Fibroblast of skin of left biceps (primary cell): ENCODE measurements around the gene CEP131.

Source experiments
- DNase-seq, 2 experiments: peaks; one replicate each; pipeline ENCODE4 v3.0.0-alpha.2; 2013; ENCODE audit warnings: low read depth in 2 of 2

The CEP131 gene

DNA sequence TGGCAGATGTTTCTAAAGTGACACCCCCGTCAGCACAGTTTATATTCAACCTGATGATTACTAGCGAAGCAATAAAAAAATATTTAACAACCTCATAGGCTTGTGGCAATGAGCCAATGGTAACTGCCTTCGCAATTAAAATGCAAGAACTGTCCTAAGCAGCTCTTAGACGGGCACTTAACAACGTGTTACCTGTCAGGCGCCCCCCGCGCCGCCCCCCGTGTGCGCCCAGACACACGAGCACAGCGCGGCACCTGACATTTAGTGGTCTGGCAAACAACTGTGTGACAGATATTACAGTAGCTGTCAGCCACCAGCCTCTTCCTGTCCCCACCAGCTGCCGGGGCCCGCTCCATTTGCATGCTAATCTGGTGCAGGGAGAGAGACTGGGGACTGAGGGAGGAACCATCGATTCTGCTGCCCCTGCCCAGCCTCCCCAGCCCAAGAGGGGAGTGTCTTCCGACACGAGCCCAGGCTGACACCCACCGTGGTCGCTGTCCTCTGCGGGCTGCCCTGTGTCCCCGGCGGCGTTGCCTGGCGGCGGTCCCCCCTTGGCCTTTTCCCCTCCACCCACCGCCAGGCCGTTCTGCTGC, 29.0 kb upstream of the CEP131 start:
- no peak for DNase-seq

DNA sequence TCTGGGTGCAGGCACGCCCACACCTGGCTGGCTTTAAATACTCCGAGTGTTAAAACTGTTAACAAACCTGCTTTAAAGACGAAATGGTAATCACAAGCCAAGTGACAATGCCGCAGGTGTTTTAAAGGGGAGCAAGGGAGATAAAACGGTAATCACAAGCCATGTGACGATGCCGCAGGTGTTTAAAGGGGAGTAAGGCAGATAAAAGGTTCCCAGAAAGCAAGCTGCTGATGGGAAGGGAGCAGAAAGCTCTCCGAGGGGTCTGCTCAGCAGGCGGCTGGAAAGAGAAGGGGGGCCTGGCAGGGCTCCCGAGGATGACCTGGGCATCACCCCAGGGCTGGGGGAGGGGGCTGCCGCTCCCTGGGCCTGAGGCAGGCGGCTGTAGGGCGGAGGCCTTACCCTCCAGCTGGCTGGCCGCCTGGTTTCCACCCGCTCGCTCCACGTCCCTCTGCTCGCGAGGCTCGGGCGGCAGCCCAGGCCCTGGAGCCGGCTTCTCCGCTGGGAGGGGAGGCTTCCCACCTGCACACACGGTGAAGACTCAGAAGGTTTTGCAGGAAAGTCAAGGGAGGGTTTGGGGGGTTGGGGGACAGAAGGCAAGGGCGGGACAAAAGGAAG, 28.4 kb upstream of the CEP131 start:
- DNase-seq, result no peak

DNA sequence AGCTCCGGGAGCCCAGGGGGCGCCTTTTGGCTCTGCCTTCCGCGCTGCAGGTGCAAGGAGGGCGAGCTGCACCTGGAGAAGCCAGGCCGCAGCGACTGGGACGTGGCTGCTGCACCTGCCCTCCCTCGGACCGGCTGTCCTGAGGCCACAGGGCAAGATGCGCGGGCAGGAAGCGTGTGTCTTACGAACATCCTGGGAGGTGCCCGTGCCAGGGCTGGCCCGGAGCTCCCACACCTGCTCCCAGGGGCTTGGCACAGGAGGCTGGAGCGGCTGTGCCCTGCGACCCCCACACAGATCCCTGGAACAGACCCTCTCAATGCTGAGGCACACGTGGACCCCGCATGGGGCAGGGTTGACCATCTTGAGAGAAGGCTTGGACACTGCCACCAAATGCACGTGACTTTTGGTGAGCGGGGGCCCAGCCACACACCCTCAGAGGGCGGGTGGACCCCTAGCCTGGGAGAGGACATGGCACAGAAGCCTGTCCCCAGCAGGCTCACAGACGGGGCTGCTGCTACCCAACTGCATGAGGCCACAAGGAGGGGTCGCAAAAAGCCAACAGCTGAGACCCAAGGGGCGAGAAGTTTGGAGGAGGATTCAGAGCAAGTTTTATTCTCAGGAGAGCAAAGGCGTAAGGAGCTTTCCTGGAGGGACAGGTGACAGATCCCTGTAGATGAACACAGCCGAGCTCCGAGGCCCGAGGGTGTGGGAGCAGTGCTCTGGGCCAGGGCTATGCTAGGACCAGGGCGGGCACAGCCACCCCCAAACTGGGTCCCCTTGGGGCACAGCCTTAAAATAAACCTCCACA, 27.7 kb upstream of the CEP131 start:
- no peak for DNase-seq

DNA sequence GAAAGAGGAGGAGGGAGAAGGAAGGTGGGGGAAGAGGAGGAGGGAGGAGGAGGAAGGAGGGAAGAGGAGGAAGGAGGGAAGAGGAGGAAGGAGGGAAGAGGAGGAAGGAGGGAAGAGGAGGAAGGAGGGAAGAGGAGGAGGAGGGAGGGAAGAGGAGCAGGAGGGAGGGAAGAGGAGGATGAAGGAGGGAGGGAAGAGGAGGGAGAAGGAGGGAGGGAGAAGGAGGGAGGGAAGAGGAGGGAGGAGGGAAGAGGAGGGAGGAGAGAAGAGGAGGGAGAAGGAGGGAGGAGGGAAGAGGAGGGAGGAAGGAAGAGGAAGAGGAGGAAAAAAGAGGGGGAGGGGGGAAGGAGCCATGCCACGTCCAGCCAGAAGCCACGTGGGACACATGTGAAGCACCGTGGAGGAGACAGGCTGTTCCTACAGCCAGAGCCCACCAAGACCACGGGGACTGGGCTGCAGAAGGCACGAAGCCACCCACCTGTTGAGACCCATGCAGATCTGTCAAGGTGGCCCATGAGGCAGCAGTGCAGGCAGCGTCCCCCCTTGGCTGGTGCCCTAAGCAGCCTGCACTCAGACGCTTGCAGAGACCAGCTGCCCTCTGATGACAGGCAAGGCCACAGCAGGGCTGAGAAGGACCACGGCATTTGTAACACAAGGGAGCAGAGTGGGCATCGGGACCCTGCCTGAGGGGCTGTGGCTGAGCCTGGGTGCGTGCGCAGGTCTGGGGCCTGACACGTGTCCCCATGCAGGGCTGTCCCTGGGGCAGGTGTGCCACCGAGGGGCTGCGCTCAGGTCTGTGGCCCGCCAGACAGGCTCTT, 26.7 kb upstream of the CEP131 start:
- no peak for DNase-seq

DNA sequence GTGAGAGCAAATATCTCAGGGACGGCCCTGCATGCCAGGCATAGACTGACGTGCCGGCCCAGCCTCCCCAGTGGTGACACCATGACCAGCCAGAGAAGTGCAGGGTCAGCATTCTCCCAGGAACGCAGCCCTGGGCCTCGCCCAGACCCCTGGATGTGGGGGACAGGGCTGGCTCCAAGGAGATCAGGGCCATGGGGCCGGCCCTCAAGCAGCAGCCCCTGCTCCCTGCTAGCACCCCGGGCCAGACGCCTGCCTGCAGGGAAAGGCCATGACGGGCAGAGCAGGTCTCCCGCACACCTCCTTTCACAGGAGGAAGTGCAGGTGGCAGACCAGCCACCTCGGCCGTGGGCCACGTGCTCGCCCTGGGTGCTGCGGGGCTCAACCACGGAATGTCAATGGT, 25.9 kb upstream of the CEP131 start:
- DNase-seq, result no peak

DNA sequence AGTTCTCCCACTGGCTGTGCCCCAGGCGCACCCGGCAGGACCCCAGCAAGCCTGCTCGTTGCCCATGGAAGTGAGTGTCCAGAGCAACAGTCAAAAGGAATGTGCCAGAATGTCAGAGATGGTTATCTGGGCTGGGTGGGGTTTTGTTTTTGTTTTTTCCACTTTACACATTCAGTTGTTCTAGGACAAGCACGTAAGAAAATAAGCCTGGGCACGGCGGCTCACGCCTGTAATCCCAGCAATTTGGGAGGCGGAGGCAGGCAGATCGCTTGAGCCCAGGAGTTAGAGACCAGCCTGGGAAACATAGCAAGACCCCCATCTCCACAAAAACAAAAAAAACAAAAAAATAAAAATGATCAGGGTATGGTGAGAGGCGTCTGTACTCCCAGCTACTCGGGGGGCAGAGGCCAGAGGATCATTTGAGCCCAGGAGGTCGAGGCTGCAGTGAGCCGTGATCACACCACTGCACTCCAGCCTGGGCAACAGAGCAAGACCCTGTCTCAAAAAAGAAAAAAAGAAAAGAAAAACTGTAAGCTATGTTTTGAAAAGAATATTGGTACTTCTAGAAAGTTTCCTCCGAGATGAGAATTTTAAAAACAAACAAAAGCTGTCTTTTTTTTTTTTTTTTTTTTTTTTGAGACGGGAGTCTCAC, 24.7 kb upstream of the CEP131 start:
- DNase-seq, result no peak

DNA sequence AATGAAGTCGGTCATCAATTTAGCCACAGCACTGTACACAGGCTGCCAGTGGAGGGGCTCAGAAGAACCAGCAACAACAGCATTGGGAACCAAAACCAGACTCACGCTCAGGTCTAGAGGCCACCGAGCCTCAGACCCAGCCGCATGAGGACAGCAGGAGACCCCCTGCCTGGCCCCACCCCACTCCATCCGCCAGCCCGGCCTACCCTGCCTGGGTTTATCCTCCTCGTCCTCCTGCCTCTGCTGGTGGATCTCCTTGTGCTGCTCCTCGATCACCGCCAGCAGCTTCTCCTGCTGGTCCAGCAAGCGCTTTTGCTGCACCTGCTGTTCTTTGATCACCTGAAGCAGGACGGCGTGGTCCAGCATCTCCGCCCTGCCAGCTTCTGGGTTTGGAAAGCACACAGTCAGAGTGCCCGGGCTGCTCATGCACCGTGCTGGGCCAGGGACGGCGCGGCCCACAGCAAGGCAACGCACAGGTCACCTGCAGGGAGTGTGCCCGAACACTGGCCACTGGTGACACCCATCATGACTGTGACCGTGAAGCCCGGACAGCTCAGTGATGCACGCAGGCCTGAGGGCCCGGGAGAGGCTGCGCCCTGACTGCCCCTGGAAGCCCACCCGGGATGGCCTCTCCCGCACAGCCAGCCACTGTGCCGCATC, 24.0 kb upstream of the CEP131 start:
- DNase-seq, result no peak

DNA sequence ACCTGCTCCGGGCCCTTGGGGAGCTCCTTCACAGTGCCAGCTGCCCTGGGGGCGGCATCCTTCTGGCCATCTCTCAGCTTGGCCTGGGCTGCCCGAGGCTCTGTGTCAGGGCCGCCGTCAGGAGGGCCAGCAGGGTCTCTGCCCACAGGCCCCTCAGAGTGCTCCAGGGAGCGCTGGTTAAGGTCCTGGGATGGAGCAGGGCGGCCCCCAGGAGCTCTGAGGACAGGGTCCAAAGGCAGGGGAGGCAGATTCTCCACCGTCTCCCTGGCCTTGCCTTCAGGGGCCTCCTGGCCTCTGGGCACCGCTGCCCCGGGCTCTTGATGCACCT, 23.5 kb upstream of the CEP131 start:
- no peak for DNase-seq

DNA sequence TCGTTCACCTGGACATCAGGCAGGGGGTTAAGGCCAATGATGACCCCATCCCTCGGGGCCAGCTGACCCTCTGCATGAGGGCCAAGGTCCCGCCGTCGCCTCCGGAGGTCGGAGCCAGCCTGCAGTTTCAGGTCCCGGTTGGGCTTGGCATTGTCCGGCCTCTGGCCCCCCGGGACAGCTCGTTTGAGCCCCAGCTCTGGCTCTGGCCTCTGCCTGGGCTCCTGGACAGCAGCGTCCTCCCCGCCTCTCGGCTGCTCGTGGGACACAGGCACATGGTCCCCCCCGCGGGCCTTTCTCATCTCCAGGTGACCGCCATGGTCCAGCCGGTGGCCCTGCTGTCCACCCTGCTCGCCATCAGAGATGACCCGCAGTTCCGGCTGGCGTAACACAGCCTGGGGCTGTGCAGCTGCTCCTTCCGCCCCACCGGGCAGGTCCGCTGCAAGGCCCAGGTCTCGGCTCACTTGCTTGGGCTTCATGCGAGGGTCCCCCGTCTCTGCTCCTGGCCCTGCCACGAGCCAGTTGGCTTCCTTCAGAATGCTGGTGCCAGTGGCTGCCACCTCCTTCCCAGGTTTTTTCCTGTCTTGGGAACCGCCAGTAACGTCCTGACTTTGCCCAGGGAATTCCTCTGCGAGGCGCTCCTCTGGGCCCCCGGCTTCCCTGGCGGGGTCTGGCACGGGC, 23.0 kb upstream of the CEP131 start:
- DNase-seq, result no peak

DNA sequence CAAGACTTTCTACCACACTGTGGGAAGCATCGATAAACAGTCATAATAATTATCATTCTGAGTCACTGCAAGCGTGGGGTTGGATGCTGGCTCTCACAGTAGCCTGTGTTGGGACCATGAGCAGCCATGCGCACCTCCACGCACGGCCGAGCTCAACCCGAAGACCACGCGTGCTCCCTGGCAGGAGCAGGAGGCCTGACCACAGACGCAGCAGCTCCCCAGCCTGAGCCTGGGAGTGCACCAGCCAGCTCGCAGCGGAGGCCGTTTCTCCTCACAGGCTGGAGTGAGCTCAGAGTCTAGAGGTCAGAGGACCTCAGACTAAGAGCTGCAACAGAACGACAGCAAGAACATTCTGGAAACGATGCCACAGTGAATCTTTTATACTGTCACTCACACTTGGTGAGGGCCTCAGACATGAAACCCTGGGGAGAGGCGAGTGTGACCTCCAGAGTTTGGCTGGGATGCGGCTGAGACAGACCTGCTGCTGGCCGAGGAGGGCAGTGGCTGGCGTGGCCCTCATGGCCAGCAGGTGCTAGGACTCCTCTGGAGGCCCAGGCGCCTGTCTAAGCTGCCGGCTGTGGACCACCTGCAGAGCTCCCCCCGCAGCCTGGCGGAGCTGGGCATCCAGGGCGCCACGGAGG, 22.4 kb upstream of the CEP131 start:
- no peak for DNase-seq

DNA sequence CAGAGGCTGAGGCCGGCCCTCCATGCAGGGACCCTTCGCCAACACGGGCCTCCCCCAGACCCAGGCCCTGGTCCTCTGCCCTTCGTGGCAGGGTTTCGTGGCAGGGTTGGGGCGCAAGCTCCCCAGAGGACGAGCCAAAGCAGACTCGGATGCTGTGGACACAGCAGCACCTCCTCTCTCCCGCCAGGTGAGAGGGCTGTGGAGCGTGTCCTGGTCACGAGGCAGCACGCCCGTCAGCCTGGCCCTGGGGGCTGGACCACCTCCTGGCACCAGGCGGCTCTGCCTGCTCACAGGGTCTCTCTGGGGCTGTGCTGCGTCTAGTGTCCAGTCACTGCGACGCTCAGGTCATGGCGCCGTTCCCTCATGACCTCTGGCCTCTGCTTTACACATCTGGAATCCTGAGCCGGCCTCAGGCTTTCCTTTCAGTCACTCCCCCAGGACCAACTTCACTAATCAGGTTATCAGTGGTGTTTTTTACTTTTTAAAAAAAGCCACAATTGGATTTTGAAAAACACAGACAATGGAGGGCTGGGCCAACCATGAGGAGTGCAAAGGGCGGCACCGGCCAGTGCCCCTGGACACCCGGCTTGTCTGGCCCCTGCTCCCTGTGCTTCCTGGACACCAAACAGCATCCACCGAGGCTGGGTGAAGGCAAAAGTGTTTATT, 21.7 kb upstream of the CEP131 start:
- no peak for DNase-seq

DNA sequence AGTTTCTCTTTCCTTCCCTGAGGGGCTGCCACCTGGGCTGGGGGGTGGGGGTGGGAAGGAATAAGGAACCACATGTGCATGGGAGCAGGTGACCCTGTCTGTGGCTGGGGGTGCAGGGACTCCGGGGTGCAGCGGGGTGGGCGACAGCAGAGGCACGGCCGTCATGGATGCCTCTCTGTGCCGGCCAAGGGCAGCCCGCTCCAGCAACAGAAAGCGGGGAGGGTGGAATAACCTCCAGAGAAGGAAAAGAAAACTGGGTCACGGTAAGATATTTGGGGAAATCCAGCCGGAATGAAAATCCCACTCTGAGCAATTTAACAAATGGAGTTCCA, 20.5 kb upstream of the CEP131 start:
- no peak for DNase-seq

DNA sequence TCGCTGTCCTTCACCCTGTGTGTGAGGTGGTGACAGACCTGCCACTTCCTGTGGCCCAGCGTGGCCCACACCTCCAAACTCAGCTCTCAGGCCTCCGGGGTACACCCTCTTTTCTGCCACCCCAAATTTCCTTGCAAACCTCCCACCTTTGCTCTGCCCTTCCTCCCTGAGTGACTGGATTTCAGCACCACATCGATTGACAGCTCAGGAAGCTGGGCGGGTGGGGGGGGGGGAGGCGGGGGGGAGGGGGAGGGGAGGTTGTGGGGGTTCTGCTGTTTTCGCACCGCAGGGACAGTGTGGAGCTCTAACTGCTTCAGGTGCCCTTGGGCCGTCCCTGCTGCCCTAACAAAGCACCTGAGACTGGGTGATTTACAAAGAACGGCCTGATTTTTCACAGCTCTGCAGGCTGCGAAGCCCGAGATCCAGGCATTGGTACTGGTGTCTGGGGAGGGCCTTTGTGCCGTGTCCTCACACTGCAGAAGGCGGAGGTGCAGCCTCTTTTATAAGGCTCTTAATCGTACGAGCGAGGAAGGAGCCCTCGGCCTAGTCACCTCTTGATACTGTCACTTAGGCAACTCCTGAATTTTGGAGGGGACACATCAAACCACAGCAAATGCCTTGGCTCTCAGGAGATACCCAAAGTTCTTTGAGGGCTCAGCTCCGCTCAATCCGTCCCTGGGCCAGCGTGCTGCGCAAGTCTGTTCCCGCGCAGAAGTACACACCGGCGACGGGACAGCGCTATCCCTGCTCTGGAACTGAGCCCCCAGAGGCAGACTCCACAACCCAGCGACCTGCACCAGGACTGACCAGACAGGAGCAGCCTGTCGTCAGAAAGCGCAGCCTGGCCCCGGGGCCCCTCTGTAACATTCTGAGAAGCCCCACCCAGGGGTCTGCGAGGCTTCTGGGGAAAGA, 19.9 kb upstream of the CEP131 start:
- DNase-seq, result no peak

DNA sequence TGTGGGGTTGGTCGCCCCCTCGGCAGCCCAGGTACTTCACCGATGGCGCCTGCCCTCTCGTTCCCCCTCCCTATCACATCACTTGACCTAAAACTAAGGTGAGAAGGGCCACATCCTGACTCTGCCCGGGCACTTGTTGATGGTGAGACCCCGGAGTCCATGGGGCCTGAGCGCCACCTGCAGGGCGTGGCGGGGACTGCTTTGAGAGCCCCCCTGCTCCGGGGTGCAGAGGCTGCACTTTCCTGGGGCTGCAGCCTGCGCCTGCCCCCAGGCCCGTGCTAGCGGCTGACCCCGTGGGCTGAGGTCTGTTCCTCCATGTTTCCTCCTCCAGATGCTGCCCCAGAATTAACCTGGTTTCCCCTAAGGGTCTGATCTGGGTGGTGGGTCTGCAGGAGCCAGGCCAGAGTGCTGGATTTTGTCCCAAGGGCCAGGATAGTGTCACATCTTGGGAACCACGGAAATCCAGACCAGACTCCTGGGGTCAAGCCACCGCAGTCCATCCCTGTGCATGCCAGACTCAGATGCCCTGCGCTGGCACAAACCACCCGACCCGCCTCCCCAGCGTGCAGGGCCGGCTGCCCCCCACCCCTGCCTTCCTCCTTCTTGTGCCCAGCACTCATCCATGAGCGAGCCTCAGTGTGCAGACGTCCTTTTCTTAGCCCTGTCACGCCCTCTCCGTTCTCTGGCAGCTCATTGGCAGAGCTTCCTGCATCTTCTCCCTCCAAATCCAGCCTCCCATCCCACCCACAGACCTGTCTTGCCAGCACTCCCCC, 19.1 kb upstream of the CEP131 start:
- DNase-seq, result no peak

DNA sequence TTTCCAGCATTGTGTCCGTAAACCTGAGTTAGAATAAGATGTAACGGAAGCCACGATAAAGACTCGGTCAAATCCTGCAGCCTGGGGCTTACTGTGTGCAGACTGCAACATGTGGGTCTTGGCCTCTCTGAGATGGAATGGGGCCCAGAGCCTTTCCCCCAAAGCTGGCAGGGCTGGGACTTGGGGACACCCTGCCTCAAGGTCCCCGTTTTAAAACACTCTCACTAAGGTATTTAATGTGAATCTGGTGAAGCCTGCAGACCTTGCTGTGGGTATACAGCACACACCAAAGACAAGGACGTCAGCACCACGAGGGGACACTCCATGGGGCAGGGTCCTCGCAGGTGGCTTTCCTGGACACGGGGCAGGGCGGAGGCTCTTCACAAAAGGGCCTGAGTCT, 18.4 kb upstream of the CEP131 start:
- no peak for DNase-seq

DNA sequence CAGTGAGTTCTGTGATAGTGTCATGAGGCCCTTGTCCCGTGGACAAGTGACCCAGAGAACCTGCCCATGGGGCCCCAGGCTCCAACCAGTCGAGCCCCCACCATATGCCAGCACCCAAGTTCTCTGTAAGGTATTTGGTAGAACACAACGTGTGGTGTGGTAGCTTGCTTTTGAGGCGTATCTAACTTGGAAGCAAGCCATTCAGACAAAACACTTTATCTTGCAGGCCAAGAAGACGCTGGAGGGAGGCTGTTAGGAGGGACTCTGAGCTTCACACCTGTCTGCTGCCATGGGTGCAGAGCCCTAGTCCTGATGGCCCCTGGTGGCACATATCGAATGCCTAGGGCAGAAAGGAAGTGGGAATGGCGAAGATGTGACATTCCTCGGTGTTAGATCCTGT, 18.0 kb upstream of the CEP131 start:
- DNase-seq, result no peak

DNA sequence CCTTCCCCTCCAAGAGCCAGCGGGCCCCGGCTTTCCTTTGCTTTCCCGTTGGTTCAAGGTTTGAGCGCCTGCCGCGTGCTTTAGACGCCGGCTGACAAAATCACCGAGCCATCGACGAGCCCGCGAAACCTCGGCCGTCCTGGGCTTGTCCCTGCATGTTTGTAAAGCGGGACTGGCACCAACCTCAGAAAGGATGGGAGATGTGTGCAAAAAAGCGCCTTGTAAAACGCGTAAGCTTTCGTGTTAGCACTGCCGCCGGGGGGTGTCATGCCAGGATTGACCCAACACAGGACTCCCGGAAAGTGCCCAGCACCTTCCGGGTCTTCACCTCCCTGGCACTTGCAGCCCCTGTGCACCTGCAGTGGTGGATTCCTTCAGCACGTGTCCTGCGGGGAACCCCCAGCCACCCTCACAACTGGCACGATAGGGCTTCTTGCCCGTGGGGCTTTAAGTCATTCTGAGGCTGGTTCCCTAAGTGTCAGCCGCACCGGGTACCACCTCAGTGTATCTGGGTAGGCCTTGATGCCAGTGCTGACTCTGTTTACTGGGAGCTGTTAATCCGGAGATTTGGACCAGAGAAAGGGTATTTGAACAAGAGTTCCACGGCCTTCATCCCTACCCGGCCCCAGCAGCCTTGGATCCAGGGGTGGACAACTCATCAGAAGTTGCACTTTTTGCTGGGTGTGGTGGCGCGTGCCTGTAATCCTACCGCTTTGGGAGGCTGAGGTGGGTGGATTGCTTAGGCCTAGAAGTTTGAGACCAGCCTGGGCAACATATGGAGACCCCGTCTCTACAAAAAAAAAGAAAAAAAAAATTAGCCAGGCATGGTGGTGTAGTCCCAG, 17.2 kb upstream of the CEP131 start:
- DNase-seq, result no peak
